Cardiac muscle cell (in vitro differentiated cells and primary cell): ENCODE measurements around the gene PSMA5. TPM values are rescaled to one million over a fixed set of nuclear protein-coding genes. Genes with fewer than 3 reads are reported as not detected.

ENCODE experiments used
- DNase-seq, 2 donors: peaks; one replicate each; pipeline versions ENCODE4 v3.0.0 to v3.0.0-alpha.2; 2010 to 2017; ENCODE audit warnings: low read depth in 1 of 2, low spot score in 1 of 2
- H3K27ac ChIP-seq: fragments of 200-600 bp; sonication (generic); 2 replicates; pipeline ENCODE4 v1.5.1; 2016
- H3K27me3 ChIP-seq: fragments of 200-600 bp; sonication (generic); 2 replicates; pipeline ENCODE4 v1.6.0; 2016; ENCODE audit warnings: control low read depth
- H3K36me3 ChIP-seq: fragments of 200-600 bp; sonication (generic); 2 replicates; pipeline ENCODE4 v1.5.1; 2016; ENCODE audit warnings: control low read depth
- H3K4me1 ChIP-seq: fragments of 200-600 bp; sonication (generic); 2 replicates; pipeline ENCODE4 v1.8.1; 2017; ENCODE audit warnings: low read depth, mild to moderate bottlenecking, mixed run types
- H3K4me3 ChIP-seq: fragments of 200-600 bp; sonication (generic); 2 replicates; pipeline ENCODE4 v1.5.1; 2016; ENCODE audit warnings: mild to moderate bottlenecking
- H3K9me3 ChIP-seq: fragments of 200-600 bp; sonication (generic); 2 replicates; pipeline ENCODE4 v1.5.1; 2017; ENCODE audit warnings: low read depth, mild to moderate bottlenecking, control low read depth
- CTCF ChIP-seq: IDR thresholded peaks from 2 replicates; pipeline ENCODE4 v1.5.1; 2012; ENCODE audit warnings: low read depth, mild to moderate bottlenecking, low read length
- polyA plus RNA-seq: library from polyadenylated mRNA; unstranded; fragments of >200 nt; fragmentation: Nextera tagmentation; extraction: Ambion mirVana; gene quantifications from 2 replicates; pipeline ENCODE4 v1.2.1, GENCODE V29; 2016
- total RNA-seq: library from RNA; depleted of rRNA; stranded (reverse); fragments of >200 nt; gene quantifications from 2 replicates; pipeline ENCODE4 v1.2.3, GENCODE V29; 2016

PSMA5 gene
- total and polyA plus RNA-seq, 2 experiments from 2014 or later: 24.8 to 103 TPM

DNA sequence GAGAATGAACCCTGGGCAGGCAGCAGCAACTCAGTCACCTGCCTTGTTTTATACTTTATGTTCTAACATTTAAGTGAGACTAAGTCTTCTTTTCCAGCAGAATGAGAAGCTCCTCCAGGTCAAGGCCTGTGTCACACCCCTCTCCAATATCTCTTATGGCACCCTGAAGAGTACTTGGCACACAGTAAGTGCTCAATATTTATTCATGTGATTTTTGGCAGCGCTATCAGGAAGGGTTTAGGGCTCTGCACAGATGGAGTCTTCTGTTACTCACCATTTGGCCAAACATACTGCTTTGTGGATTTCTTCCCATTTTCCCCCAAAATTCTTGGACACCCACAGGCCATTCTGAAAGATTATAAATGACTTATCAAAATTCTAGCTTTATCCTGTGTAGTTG lies 75.6 kb downstream of the PSMA5 start:
- no peak for DNase-seq
- H3K9me3 ChIP-seq: no peaks in the 10 kb centered on the region
- H3K4me3 ChIP-seq: no peak overlapping the region
- no peaks in the 10 kb centered on the region for H3K27me3 ChIP-seq
- H3K36me3 ChIP-seq: peaks cover 42% of the 10 kb centered on the region
- peaks cover 3% of the 10 kb centered on the region for H3K4me1 ChIP-seq
- no peak overlapping the region for H3K27ac ChIP-seq
- no peak for TF ChIP-seq CTCF

GRCh38 chr1:109350182-109350581 lies 76.1 kb downstream of the PSMA5 start:
- Histone ChIP-seq H3K4me1 (peaks cover 3% of the 10 kb centered on the region), H3K9me3 (no peaks in the 10 kb centered on the region), H3K27me3 (no peaks in the 10 kb centered on the region), H3K27ac (no peak overlapping the region), H3K36me3 (peaks cover 42% of the 10 kb centered on the region), H3K4me3 (no peak overlapping the region)
- TF ChIP-seq CTCF: no peak
- no peak for DNase-seq

Other genes starting within 250 kb of the PSMA5 start
- gene SARS1, start 212.5 kb downstream of the PSMA5 start, total RNA-seq: 88.2 and 103 TPM in 2 replicates
- gene SARS1, start 212.5 kb downstream of the PSMA5 start, polyA plus RNA-seq: 109 and 115 TPM in 2 replicates
- 10.3 and 12.9 TPM in 2 replicates for gene CELSR2, start 176.9 kb downstream of the PSMA5 start, total RNA-seq
- 5.8 and 6.1 TPM in 2 replicates for gene CELSR2, start 176.9 kb downstream of the PSMA5 start, polyA plus RNA-seq
- gene PSRC1, start 143.3 kb downstream of the PSMA5 start, total RNA-seq: 7.5 and 41.8 TPM in 2 replicates
- gene PSRC1, start 143.3 kb downstream of the PSMA5 start, polyA plus RNA-seq: 13.4 and 45.6 TPM in 2 replicates
- not detected in 2 replicates for gene MYBPHL, start 119.4 kb downstream of the PSMA5 start, total RNA-seq
- gene MYBPHL, start 119.4 kb downstream of the PSMA5 start, polyA plus RNA-seq: 0.57 TPM in 1 of 2 replicates, not detected in the other
- gene SORT1, start 28.5 kb downstream of the PSMA5 start, total RNA-seq: 25.0 and 25.9 TPM in 2 replicates
- 27.6 and 35.8 TPM in 2 replicates for gene SORT1, start 28.5 kb downstream of the PSMA5 start, polyA plus RNA-seq
- gene SYPL2, start 40.1 kb upstream of the PSMA5 start, total RNA-seq: 10.7 and 17.8 TPM in 2 replicates
- gene SYPL2, start 40.1 kb upstream of the PSMA5 start, polyA plus RNA-seq: 17.0 and 27.3 TPM in 2 replicates
- 14.7 and 17.8 TPM in 2 replicates for gene ATXN7L2, start 57.5 kb upstream of the PSMA5 start, total RNA-seq
- 7.0 and 11.9 TPM in 2 replicates for gene ATXN7L2, start 57.5 kb upstream of the PSMA5 start, polyA plus RNA-seq
- 5.3 and 7.2 TPM in 2 replicates for gene CYB561D1, start 67.6 kb upstream of the PSMA5 start, total RNA-seq
- gene CYB561D1, start 67.6 kb upstream of the PSMA5 start, polyA plus RNA-seq: 5.5 and 6.6 TPM in 2 replicates
- gene AMIGO1, start 83.3 kb upstream of the PSMA5 start, total RNA-seq: 10.5 and 11.2 TPM in 2 replicates
- gene AMIGO1, start 83.3 kb upstream of the PSMA5 start, polyA plus RNA-seq: 7.7 and 10.1 TPM in 2 replicates
- gene GPR61, start 113.4 kb upstream of the PSMA5 start, total RNA-seq: 1.9 and 3.3 TPM in 2 replicates
- gene GPR61, start 113.4 kb upstream of the PSMA5 start, polyA plus RNA-seq: 1.9 and 2.7 TPM in 2 replicates
- gene GNAI3, start 122.2 kb upstream of the PSMA5 start, total RNA-seq: 4.7 and 5.0 TPM in 2 replicates
- 7.9 and 9.3 TPM in 2 replicates for gene GNAI3, start 122.2 kb upstream of the PSMA5 start, polyA plus RNA-seq
- gene GNAT2, start 193.2 kb upstream of the PSMA5 start, total RNA-seq: not detected in 2 replicates
- 0.22 TPM in 1 of 2 replicates, not detected in the other for gene GNAT2, start 193.2 kb upstream of the PSMA5 start, polyA plus RNA-seq
- 72.8 and 116 TPM in 2 replicates for gene AMPD2, start 193.4 kb upstream of the PSMA5 start, total RNA-seq
- gene AMPD2, start 193.4 kb upstream of the PSMA5 start, polyA plus RNA-seq: 47.9 and 53.2 TPM in 2 replicates
- 53.5 and 65.3 TPM in 2 replicates for gene GSTM4, start 229.7 kb upstream of the PSMA5 start, total RNA-seq
- 134 and 136 TPM in 2 replicates for gene GSTM4, start 229.7 kb upstream of the PSMA5 start, polyA plus RNA-seq
- gene GSTM2, start 241.6 kb upstream of the PSMA5 start, total RNA-seq: 55.2 and 78.5 TPM in 2 replicates
- gene GSTM2, start 241.6 kb upstream of the PSMA5 start, polyA plus RNA-seq: 117 and 164 TPM in 2 replicates